Peyer's patch (tissue), 4 donors: Measurements from ENCODE around the gene UBE2F. TPM values are rescaled to one million over a fixed set of nuclear protein-coding genes. Genes with fewer than 3 reads are reported as not detected.

Source experiments
- DNase-seq, 3 donors: peaks; one replicate each; pipeline ENCODE4 v3.0.0-alpha.2; 2017 to 2019
- H3K27ac ChIP-seq, 4 donors: fragments of 200-600 bp; sonication (generic); one replicate each; pipeline ENCODE4 v1.5.1; 2016 to 2019
- H3K27me3 ChIP-seq, 2 donors: fragments of 200-600 bp; sonication (generic); one replicate each; pipeline ENCODE4 v1.5.1; 2019
- H3K36me3 ChIP-seq, 3 donors: fragments of 200-600 bp; sonication (generic); one replicate each; pipeline ENCODE4 v1.5.1; 2016 to 2019
- H3K4me1 ChIP-seq, 4 donors: fragments of 200-600 bp; sonication (generic); one replicate each; pipeline ENCODE4 v1.5.1; 2016 to 2019
- H3K4me3 ChIP-seq, 4 donors: fragments of 200-600 bp; sonication (generic); 1 replicate in 3 of 4; 2 replicates in 1 of 4; pipeline ENCODE4 v1.5.1; 2016 to 2019; ENCODE audit warnings: mild to moderate bottlenecking in 1 of 4
- H3K9me3 ChIP-seq, 4 donors: fragments of 200-600 bp; sonication (generic); one replicate each; pipeline ENCODE4 v1.5.1; 2016 to 2019; ENCODE audit warnings: mild to moderate bottlenecking in 1 of 4
- POLR2A ChIP-seq, 2 donors: fragments of 450-650 bp; IDR thresholded peaks; one replicate each; pipeline ENCODE4 v1.5.1; 2017; ENCODE audit warnings: antibody characterized with exemption in 2 of 2, mild to moderate bottlenecking in 2 of 2, moderate library complexity in 2 of 2
- total RNA-seq, 4 donors: library from RNA; depleted of rRNA; stranded (reverse); fragments of >200 nt; gene quantifications; one replicate each; pipeline ENCODE4 v1.1.0, GENCODE V29; 2016
- TF ChIP-seq, protein P1 (sequence below), 6 experiments: fragments of 450-650 bp in 4 of 6; fragments of 200-600 bp in 2 of 6; sonication (generic) in 1 of 6; IDR thresholded peaks; one replicate each; pipeline ENCODE4 v1.5.1; 2017 to 2019; ENCODE audit warnings: antibody characterized with exemption in 6 of 6, mild to moderate bottlenecking in 3 of 6, moderate library complexity in 1 of 6

Gene UBE2F
- total RNA-seq, 4 donors from 2014 or later: 21.5 to 67.7 (median 50.3) TPM

DNA sequence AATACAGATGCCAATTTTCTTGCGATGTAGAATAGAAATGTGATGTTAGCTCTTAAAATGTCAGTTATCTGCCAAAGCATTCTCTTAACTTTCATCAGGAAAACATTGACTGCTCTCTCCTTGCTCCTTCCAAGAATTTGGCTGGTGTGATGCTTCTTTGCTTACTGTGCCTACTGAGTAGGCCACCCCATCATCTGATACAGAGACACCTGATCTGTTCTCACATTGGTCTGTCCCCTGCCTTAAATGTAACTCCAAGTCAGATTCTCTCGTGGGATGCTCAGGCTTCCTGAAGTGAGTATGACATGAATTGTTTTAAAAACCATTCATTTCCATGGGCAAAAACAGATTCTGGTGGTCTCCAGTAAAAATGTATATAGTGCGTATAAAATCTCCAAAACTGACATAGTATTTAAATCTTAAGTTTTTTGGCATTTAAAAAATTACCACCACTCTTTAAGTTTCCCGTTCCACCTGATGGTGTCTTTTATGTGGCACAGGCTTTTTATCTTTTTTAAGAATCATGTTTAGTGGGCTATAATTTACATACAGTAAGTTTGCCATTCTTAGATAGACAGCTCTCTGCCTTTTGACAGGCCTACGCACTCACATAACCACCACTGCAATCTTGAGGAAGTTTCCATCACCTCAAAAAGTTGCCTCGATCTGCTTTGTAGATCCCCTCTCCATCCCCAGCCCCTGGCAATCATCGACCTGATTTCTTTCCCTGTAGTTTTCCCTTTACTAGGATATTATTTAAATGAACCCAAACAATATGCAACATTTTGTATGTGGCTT, 36.6 kb downstream of the UBE2F start:
- Histone ChIP-seq H3K4me1 (no peaks in the 10 kb centered on the region), H3K27me3 (no peaks in the 10 kb centered on the region), H3K4me3 (no peak overlapping the region), H3K27ac (no peak overlapping the region), H3K36me3 (peaks cover 0 to 8% (median 0%) of the 10 kb centered on the region in 3 donors), H3K9me3 (no peaks in the 10 kb centered on the region)
- TF ChIP-seq, protein P1, sequence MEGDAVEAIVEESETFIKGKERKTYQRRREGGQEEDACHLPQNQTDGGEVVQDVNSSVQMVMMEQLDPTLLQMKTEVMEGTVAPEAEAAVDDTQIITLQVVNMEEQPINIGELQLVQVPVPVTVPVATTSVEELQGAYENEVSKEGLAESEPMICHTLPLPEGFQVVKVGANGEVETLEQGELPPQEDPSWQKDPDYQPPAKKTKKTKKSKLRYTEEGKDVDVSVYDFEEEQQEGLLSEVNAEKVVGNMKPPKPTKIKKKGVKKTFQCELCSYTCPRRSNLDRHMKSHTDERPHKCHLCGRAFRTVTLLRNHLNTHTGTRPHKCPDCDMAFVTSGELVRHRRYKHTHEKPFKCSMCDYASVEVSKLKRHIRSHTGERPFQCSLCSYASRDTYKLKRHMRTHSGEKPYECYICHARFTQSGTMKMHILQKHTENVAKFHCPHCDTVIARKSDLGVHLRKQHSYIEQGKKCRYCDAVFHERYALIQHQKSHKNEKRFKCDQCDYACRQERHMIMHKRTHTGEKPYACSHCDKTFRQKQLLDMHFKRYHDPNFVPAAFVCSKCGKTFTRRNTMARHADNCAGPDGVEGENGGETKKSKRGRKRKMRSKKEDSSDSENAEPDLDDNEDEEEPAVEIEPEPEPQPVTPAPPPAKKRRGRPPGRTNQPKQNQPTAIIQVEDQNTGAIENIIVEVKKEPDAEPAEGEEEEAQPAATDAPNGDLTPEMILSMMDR (IDR thresholded peaks at IDR 0.05): no peak
- no peak for TF ChIP-seq POLR2A (IDR thresholded peaks at IDR 0.05)
- DNase-seq: no peak

DNA sequence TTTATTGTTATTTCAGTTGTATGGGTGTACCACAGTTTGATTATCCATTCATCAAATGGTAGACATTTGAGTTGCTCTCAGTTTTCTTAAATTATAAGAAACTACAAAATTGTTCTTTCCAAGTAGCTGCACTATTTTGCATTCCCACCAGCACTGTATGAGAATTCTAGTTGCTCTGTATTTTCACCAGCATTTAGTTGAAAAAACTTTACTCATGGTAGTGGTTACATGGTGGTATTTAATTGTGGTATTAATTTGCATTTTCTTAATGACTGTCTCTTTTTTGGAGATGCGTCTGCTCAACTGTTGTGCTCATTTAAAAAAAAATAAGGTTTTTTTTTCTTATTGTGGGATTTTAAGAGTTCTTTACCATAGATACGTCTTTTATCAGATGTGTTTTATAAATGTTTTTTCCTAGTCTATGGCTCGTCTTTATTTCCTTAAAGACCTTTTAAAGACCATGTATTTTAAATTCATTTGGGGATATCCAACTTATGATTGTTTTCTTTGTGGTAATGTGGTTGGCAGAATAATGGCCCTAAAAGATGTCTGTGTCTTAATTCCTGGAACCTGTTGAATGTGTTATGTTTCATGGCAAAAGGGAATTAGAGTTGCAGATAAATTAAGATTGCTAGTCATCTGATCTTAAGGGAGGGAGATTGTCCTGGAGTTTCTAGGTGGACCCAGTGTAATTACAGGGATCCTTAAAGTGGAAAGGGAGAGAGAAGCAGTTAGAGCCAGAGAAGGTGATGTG, 37.4 kb downstream of the UBE2F start:
- Histone ChIP-seq H3K27me3 (no peaks in the 10 kb centered on the region), H3K4me1 (no peaks in the 10 kb centered on the region), H3K9me3 (no peaks in the 10 kb centered on the region), H3K4me3 (no peak overlapping the region), H3K27ac (no peak overlapping the region), H3K36me3 (peaks cover 0 to 8% (median 0%) of the 10 kb centered on the region in 3 donors)
- no peak for DNase-seq
- no peak for TF ChIP-seq POLR2A (IDR thresholded peaks at IDR 0.05)
- TF ChIP-seq, protein P1 (IDR thresholded peaks at IDR 0.05): no peak

DNA sequence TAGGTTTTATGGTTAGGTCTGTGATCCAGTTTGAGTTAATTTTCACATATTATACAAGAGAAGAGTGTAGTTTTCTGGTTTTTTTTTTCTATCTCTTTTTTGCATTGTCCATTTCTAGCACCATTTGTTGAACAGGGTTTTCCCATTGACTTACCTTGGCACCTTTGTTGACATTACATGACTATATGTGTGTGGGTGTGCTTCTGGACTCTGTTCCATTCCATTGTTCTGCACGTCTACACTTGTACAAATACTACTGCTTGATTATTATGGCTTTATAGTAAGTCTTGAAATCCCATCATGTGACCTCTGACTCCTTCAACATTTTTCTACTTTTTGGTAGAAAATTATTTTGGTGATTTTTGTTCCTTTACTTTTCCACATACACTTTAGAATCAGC, 38.7 kb downstream of the UBE2F start:
- peaks cover 0 to 8% (median 0%) of the 10 kb centered on the region in 3 donors for H3K36me3 ChIP-seq
- no peaks in the 10 kb centered on the region for H3K4me1 ChIP-seq
- no peak overlapping the region for H3K4me3 ChIP-seq
- no peak overlapping the region for H3K27ac ChIP-seq
- H3K27me3 ChIP-seq: no peaks in the 10 kb centered on the region
- TF ChIP-seq, protein P1 (IDR thresholded peaks at IDR 0.05): no peak
- no peak for TF ChIP-seq POLR2A (IDR thresholded peaks at IDR 0.05)
- H3K9me3 ChIP-seq: no peaks in the 10 kb centered on the region
- DNase-seq: no peak

DNA sequence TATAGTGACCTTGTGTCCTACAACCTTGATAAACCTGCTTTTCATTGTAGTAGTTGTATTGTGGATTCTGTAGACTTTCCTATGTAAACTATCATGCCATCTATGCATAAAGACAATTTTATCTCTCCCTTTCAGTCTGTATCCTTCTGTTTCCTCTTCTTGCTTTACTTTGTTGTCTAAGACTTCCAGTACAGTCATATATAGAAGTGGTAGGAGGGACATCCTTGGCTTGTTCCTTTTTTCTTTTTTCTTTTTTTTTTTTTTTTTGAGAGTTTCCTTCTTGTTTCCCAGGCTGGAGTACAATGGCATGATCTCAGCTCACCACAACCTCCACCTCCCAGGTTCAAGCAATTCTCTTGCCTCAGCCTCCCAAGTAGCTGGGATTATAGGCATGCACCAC, 39.7 kb downstream of the UBE2F start:
- DNase-seq: no peak
- Histone ChIP-seq H3K27ac (no peak overlapping the region), H3K36me3 (peaks cover 0 to 8% (median 0%) of the 10 kb centered on the region in 3 donors), H3K9me3 (no peaks in the 10 kb centered on the region), H3K4me1 (no peaks in the 10 kb centered on the region), H3K27me3 (no peaks in the 10 kb centered on the region), H3K4me3 (no peak overlapping the region)
- no peak for TF ChIP-seq POLR2A (IDR thresholded peaks at IDR 0.05)
- TF ChIP-seq, protein P1 (IDR thresholded peaks at IDR 0.05): no peak

DNA sequence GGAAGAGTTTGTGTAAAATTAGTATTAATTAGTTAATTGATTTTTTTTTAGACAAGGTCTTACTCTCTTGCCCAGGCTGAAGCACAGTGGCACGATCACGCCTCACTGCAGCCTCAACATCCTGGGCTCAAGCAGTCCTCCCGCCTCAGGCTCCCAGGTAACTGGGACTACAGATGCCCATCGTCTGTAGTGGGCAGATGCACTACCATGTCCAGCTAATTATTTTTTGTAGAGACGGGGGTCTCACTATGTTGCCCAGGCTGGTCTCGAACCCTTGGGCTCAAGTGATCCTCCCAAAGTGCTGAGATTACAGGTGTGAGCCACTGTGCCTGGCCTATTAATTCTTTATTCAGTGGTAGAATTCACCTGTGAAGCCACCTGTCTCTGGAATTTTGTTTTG, 41.1 kb downstream of the UBE2F start:
- Histone ChIP-seq H3K4me3 (no peak overlapping the region), H3K27me3 (no peaks in the 10 kb centered on the region), H3K36me3 (peaks cover 0 to 8% (median 0%) of the 10 kb centered on the region in 3 donors), H3K9me3 (no peaks in the 10 kb centered on the region), H3K4me1 (no peaks in the 10 kb centered on the region), H3K27ac (no peak overlapping the region)
- no peak for DNase-seq
- TF ChIP-seq, protein P1 (IDR thresholded peaks at IDR 0.05): no peak
- no peak for TF ChIP-seq POLR2A (IDR thresholded peaks at IDR 0.05)
